CD4-positive, alpha-beta T cell treated with Interleukin-1 beta for 1 hour (primary cell): ENCODE data around the gene ZC2HC1C.

Source experiments
- DNase-seq, 2 donors: peaks; one replicate each; pipeline ENCODE4 v3.0.0-alpha.2; 2020 to 2022

ZC2HC1C gene, protein sequence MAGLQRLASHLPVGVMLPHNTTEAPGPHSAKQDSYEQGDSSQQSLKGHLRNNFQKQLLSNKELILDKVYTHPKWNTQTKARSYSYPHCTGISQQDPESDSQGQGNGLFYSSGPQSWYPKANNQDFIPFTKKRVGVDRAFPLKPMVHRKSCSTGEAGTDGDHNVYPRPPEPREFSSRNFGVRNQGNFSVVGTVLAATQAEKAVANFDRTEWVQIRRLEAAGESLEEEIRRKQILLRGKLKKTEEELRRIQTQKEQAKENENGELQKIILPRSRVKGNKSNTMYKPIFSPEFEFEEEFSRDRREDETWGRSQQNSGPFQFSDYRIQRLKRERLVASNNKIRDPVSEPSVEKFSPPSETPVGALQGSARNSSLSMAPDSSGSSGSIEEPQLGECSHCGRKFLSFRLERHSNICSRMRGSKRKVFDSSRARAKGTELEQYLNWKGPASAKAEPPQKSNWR

DNA sequence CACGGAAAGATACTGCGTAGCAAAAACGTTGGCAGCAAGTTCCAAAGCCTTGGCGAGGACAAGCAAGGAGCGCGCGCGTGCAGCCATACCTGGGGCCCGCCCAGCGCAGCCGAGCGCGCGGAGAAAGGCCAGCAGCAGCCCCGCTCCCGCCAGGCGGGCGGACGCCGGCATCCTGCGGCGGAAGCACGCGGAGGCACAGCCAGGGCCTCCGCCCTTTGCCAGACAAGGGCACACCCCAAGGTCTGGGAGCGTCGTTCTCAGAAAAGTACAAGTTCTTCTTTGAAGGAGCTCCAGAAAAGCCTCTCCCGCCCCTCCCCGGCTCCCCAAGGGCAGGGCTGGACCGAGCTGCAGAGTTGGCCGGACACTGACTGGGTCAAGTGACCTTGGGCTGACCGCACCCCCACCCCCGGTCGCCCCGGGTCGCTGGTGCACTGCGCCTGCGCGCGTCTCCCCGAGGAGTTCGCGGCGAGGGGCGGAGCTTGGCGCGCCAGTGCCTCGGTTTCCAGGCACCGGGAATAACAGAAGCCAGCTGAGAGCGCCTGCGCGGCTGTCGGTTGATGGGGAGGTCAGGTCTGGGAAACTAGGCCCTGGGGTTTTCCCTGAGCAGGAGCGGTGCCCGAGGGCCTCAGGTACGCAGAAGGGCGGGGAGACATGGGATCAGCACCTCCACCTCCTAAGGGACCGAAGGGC lies at the start of gene ZC2HC1C:
ZC2HC1C (plus strand) TSS at position 521 of the 690 bp plus-strand sequence. CDS start 933 bp downstream, outside the sequence.
- peak; percentile 56 to 63 for DNase-seq

DNA sequence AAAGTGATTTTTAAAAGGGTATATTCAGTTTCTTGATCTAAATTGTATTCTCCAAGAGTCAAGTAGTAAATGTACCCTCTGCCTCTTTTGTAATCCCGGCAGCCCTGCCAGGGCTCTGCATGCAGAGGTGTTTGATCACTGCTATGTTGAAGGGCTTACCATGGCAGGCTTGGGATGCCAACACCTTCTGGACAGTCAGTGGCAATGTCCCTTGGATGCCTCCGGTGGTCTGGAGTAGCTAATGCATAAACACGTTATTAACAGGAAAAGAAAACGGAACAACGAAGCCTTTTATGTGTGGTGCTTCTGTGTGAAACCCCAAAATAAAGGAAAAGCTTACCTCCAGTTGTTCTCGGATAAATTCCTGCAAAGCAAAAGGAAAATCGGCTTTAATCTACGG lies 46.8 kb upstream of the ZC2HC1C start:
- no peak for DNase-seq

DNA sequence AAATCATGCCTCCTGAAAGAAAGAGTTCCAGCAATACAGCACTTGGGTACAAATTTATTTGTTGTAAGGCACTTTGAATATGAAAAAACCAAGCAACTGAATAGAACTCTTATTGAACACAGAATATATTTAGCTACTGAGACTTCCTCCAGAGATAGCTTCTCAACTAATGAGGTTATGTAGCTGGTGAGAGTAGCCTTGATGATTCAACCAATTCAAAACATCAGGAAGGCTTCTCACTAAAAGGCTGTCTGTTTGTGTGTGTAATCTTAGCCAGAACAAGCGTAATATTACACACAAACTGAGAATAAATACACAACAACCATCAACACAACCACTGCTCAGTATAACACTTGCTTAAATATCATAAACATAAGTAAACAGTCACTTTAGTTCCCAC lies 46.3 kb upstream of the ZC2HC1C start:
- no peak for DNase-seq

DNA sequence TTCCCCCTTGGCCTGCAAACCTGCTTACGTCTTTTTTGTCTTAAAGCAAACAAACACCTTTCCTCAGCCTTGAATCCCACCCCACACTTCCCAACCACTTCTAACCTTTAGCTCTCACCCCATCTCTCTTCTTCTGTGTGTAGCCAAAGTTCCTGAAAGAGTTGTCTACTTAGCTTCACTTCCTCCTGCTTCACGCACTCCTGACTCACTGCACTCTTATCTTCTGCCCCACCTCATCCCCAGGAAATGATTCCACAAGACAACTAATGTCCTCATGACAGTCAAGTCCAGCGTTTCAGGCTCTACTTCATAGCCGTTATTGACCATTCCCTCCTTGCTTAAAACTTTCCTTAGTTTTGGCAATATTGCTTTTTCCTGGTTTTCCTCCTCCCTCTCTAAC lies 44.4 kb upstream of the ZC2HC1C start:
- peak in 1 of 2 donors; percentile 18 for DNase-seq

DNA sequence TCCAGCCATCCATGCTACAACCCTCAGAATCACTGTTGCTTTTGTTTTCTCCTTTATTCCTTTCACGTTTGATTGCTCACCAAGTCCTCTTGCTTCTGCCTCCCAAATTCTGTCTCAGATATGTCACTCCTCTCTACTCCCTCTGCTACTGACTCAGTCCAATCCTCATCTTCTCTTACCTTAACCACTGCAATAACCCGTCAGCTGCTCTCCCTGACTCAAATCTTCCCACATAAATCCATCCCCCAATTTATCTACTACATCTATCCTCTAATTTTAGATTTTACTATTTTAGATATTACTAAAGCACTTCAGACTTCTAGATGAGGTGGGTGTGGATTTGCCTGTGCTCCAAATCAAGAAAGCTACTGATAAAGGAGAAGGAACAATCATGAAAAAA lies 43.6 kb upstream of the ZC2HC1C start:
- DNase-seq, result no peak

DNA sequence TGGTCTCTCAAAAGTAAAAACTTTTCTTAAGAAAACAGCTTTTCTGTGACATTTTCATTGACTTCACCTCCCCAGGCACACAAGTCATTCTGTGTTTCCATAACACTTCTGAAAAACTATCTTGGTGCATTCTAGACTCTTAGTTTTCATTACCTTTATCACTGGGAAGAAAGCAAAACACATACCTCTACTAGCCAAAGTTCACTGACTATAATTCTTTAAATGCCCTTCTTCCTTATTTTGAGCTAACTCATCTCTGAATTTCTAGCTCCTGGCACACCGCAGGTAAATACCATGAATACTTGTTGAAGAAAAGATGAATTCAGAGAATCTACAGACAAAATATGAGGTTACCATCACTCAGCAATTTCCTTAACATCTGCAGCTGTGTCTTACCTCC lies 39.3 kb upstream of the ZC2HC1C start:
- no peak for DNase-seq

DNA sequence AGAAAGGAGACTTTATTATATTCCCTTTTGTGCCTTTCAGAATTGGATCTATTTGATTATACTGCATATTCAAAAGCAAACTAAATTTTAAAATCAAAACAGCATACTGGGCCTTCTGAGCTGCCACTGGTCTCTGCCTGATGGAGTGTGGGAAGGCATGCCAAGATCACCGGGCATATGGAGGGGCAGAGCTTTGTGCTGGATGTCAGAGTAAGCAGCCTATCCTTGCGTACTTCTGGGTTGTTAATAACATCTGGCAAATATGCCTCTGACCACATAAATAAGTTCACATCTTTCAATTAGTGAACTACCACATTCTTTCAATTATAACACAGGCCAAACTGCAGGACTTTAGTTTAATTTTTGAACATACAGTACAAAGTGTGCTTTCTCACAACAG lies 36.5 kb upstream of the ZC2HC1C start:
- no peak for DNase-seq

DNA sequence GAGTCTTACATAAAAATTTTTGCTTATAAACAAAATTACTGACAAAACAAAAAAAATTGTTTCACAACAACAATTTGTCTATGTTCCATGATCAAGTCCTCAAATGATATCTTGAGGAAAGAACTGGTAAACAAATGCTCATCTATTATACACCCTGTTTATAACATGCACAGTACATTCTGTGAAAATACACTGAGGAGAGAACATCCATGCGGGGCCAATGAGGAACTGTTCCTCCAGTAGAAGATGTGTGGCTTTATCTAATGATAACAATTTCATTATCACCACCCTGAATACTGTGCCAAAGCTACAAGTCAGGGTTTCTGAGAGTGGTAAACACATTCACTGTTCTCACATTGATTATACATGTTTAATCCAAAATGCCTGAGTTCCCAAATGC lies 28.9 kb upstream of the ZC2HC1C start:
- DNase-seq, result no peak

DNA sequence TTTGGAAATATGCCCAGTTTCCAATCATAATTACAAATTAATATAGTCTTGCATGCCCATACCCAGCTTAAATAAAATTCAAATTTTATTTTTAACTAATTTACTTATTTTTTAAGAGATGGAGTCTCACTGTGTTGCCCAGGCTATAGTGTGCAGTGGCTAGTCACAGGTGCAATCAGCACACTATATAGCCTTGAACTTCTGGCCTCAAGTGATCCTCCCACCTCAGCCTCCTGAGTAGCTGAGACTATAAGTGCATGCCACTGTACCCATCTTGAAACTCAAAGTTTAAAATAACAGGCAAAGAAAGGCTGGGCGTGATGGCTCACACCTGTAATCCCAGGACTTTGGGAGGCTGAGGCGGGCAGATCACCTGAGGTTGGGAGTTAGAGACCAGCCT lies 28.5 kb upstream of the ZC2HC1C start:
- no peak for DNase-seq

DNA sequence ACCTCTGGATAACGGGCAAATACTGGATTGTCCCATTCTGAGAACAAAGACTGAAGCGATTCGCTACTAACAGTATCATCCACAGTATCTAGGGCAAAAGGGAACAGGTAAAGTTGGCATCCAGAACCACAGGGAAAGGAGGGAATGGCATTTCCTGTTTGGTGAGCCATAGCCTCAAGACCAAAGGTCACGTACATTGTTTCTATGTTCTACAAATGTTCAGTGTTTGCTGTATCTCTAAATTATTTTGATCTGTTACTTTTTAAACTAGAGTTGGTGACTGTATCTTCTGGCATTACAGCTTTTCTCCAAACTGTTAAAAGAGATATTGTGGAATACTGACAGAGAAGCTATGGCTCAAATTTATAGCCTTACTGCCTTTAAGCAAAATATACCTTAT lies 27.8 kb upstream of the ZC2HC1C start:
- DNase-seq, result no peak

DNA sequence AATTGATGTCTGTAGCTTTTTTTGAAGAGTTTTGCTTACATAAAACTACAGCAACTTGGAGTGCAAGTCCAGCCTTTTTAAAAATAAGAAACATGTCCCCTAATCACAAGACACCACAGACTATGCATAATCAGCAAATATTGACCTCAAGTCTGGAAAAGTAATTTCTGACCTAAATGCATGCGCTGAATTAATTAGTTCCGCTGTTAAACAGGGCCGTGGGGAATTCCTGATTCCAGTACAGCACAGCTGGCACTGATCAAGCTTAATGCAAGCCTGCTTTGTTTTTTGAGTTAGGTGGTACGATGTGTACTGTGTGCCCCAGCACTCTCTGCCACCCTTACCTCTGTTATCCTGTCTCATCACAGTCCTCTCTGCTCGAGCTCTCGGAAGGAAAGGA lies 27.4 kb upstream of the ZC2HC1C start:
- DNase-seq, result no peak

DNA sequence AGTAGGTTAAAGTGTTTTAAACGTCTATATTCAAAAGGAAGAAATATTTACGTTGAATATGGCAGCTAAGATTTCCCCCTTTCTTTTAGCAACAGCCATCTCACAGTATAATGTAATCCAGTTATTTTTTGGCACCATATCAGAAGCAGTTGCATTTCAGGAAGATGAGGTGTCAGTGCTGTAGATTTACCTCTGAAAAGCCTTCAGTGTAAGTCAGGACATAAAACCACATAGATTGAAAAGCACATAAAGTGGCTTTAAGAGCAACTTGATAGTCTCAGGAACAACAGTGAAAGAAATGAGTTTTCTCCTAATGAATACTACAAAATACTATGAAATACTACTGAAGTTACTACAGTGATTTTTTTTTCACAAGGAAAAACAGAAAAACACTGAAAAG lies 25.1 kb upstream of the ZC2HC1C start:
- DNase-seq, result no peak

DNA sequence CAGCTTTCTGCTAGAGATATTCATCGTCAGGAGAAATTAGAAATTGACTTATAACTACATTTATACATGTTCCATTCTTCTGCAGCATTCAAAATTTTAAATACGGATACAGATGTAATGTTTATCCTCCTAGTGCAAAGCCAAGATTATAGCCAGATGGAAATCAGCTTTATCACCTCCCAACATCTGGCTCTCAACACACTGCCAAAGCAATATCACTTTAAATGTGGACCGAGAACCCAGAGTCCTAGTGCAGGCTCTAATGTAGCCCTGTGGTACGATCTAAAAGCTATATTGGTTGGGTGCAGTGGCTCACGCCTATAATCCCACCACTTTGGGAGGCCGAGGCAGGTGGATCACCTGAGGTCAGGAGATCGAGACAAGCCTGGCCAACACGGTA lies 24.7 kb upstream of the ZC2HC1C start:
- no peak for DNase-seq

DNA sequence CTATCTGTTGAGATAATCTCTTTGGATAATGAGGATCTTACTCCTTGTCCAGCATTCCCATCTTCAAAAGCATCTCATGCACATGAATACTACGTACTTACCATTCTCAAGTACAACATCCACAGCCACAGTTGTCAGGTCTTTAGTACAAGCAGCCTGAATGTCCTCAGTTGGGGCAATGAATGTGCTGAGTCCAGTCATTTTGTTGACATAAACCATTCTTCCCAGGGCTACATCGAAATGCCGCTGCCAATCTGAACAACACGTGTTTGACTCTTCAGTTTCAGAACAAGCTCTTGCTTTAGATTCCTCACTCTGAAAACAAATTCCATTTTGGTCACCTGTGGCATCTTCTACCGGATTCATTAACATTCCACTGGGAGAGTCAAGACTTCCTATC lies 23.2 kb upstream of the ZC2HC1C start:
- DNase-seq, result no peak

DNA sequence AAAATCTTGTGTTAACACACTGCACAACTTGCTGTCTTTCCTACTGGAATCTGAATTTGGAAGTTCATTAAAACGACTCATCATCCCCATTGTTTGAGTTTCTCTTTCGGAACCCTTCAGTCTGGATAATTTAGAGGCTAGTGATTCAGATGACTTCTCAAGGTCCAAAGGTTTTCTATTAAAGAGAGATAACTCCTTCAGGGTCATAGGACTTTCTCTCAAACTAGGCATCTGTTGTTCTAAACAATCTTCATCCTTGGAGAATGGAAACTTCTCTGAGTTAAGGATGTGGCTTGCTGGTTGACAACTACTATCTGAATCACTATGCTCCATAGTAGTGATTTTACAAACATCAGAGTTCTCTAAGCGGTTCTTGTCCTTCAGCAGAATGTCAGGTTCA lies 22.5 kb upstream of the ZC2HC1C start:
- DNase-seq, result no peak

DNA sequence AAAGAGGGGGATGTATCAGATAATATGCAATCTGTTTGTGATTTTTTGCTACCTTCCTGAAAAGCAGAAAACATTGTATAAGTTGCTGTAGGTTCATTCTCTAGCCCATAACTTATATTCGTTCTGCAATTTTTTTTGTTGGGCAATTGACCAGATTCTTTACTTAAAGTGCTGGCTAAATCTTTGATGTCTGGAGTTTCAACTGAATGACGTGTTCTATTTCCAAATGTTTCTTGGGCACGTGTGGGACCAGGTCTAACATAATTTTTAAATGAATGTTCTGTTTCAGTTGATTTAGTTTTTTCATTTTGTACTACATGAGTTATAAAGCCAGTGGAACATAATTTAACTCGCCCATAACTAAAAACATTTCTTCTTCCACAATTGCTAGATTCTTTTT lies 21.9 kb upstream of the ZC2HC1C start:
- no peak for DNase-seq

DNA sequence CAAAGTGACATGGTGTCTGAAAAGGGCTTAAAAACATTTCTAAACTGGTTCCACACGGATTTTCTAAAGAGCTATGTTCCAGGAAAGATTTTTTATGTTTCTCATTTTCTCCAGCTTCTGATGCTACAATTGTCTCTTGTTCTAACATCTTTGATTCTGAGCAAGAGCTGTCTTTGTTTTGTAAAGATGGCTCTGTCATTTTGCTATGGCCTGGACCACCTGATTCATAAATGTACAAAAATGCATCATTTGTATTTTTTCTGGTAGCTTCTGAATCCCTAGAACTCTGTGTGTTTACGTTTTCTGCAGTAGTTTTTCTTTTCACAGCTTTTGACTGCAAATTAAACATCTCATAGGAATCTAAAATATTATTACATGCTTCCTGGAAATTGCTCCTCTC lies 21.3 kb upstream of the ZC2HC1C start:
- DNase-seq, result no peak

DNA sequence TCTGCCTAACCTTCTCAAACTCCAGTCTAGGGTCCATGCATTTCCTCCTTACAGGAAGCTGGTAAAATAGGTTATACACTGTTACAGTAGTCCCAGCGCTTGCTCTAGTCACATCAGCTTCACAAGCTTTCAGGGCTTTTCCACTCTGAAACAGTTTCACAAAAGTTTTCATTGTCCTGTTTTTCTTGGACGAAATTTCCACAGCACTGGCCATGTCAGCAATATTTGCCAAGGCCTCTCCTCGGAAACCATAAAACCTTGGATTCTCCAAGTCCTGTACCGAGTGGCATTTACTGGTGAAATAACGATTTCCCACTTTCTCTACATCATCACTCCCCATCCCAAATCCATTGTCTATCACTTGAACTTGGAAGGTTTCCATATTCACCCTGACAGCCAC lies 20.3 kb upstream of the ZC2HC1C start:
- no peak for DNase-seq

DNA sequence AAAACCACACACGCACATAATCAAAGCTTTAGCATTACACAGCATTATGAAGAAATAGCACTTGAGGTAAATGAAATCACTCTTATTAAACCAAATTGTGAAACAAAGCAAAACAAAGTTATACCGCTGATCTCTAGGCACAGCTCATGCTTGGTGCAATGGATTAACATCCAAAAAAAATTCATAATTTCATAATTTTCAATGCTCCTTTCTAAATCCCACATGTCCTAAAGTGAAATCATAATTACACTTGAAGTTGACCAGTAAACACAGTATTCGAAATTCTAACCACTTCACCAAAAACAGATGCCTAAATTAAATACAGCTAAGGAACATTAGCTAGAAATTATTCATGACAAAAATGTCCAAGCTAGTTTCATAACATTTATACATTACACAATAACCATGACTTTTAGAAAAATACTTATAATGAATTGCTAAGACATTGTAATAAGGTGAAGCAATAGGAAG lies 19.7 kb upstream of the ZC2HC1C start:
- no peak for DNase-seq

DNA sequence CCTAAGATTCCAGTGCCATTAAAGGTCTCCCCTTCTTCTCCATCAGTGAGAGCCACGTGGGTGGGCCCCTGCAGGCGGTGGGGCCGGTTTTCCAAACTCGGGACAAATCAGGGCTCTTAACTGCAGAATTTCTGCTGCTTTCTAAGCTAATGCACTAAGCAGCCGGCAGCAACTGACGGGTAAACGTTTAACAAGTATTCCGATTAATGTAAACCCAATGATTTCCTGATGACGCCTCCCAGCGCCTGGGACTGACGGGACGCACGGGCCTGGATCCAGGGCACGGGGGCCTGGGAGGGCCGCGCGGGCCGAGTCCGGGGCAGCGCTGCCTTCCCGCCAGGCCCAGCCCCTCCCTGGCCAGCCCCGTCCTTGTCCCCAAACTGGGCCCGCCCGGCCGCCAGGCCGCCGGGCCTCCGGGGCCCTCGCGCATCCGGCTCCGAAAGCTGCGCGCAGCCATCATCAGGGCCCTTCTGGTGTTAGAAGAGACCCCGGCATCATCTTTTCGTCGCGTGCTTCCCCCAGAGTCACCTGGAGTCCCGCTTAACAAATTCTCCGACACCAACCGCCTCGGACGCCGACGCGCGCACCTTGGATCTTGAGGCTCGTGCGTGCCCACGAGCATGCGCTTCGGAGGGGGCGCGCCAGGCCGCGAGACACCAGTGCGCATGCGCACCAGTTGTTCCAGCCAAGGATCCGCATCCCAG lies 18.4 kb upstream of the ZC2HC1C start, which contains the start of gene MLH3:
MLH3 (minus strand) TSS at position 616 of the 704 bp plus-strand sequence. CDS start 1,812 bp downstream, outside the sequence.
- DNase-seq, result peak; percentile 82 to 83

DNA sequence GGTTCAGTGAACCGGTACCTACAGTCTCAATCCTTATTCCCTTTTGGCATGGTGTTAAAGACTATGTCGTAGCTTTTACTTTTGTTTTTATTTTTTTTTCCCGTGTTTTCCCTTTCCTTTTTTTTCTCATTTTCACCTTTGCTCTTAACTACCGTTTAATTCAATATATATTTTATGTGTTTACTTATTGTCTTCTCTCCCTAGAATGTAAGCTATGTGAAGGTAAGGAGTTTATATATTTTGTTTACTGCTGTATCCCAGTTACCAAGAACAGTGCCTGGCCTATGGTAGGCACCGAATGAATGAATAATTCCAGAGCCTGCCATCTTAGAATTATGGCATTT lies 17.9 kb upstream of the ZC2HC1C start:
- no peak for DNase-seq

DNA sequence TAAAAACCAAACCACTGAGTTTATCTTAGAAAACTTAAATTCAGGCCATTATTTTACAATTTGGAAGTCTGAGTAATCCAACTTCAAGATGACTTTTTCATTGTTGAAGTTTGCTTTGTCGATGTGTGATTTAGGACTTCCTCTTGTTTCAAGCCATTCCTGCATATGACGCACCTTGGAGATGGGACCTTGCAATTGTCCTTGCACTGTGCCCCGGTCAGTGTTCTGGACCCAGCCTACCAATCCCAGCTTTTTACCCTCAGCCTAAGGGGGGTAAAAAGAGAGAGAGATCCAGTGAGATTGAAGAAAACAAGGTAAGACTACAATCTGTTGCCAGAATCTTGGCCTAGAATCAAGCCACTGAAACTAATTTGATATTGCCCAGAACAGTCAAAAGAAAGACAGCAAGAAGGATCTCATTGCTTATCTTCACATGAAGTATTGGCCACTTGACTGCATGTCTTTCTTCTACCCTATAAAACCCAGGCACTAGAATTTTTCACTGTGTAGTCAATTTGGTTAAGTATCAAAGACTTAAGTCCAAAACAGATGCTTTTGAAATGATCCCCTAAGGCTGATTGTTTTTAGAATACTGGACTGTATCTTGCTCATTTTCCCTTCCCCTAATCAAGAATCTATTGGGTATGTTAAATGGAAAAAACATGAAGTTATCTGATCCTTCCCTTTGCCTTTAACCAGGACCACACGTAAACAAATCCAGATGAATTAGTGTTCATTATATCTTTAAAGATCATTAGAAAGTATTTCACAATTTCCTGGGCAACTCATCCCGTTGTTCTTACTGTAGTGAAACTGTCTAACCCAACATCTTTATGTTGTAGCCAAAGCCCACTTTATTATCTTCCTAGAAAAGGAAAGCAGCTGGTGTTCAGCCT lies 15.8 kb upstream of the ZC2HC1C start:
- DNase-seq, result no peak

DNA sequence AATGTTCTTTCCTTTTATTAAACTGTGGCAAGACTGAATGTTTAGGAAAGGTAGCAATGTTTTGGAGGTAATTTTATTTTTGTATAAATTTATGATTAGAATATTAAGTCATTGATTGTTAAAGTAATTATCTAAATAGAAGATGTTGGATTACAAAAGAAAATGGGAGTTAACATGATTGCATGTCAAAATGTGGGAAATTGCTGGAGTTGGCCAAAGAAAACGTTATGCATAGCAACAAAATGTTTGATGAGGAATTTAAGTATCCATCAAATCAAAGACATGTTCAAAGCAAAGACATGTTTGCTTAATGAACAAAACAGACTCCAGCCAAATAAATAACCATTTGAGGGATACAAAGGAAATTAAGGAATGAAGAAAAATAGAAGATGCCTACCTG lies 15.0 kb upstream of the ZC2HC1C start:
- no peak for DNase-seq
